GM23248 (cell line): ENCODE results near the gene OR2A14. TPM values are rescaled to one million over a fixed set of nuclear protein-coding genes. Genes with fewer than 3 reads are reported as not detected.
"Not testable (repeated sequence)": the region's sequence is repeated elsewhere in the genome, so short reads cannot be mapped to it uniquely, and the experiment has no call there.

Experiments used
- DNase-seq: peaks from one replicate; pipeline ENCODE4 v3.0.0-alpha.2; 2015
- H2AFZ ChIP-seq: fragments of 200-600 bp; sonication (generic); 2 replicates; pipeline ENCODE4 v1.6.1; 2016; ENCODE audit warnings: antibody characterized with exemption
- H3F3A ChIP-seq: fragments of 200-600 bp; sonication (generic); 2 replicates; pipeline ENCODE4 v1.6.1; 2016; ENCODE audit warnings: mild to moderate bottlenecking, antibody characterized with exemption, mixed run types; ENCODE audit not compliant: insufficient read depth
- H3K27ac ChIP-seq: fragments of 200-600 bp; sonication (generic); 2 replicates; pipeline ENCODE4 v1.5.1; 2016; ENCODE audit warnings: mild to moderate bottlenecking
- H3K27me3 ChIP-seq: fragments of 200-600 bp; sonication (generic); replicated peaks from 2 replicates; pipeline ENCODE4 v1.6.1; 2016; ENCODE audit warnings: mild to moderate bottlenecking; ENCODE audit not compliant: insufficient read depth
- H3K36me3 ChIP-seq: fragments of 200-600 bp; sonication (generic); 2 replicates; pipeline ENCODE4 v1.6.1; 2016; ENCODE audit warnings: low read depth, mild to moderate bottlenecking
- H3K4me1 ChIP-seq: fragments of 200-600 bp; sonication (generic); 2 replicates; pipeline ENCODE4 v1.6.1; 2016; ENCODE audit warnings: mild to moderate bottlenecking; ENCODE audit not compliant: insufficient read depth
- H3K4me2 ChIP-seq: fragments of 200-600 bp; sonication (generic); one replicate; pipeline ENCODE4 v1.6.1; 2016; ENCODE audit warnings: mild to moderate bottlenecking; ENCODE audit not compliant: unreplicated experiment
- H3K4me3 ChIP-seq: fragments of 200-600 bp; sonication (generic); 2 replicates; pipeline ENCODE4 v1.5.1; 2016; ENCODE audit warnings: mild to moderate bottlenecking
- H3K79me2 ChIP-seq: fragments of 200-600 bp; sonication (generic); 2 replicates; pipeline ENCODE4 v1.6.1; 2016; ENCODE audit warnings: mild to moderate bottlenecking; ENCODE audit not compliant: insufficient read depth
- H3K9ac ChIP-seq: fragments of 200-600 bp; sonication (generic); 2 replicates; pipeline ENCODE4 v1.6.1; 2016; ENCODE audit warnings: mild to moderate bottlenecking
- H3K9me2 ChIP-seq: fragments of 200-600 bp; sonication (generic); 2 replicates; pipeline ENCODE4 v1.6.1; 2016; ENCODE audit warnings: mixed run types, mild to moderate bottlenecking, moderate library complexity; ENCODE audit not compliant: insufficient read depth
- H3K9me3 ChIP-seq: fragments of 200-600 bp; sonication (generic); one replicate; pipeline ENCODE4 v1.6.1; 2017; ENCODE audit warnings: low read depth
- H4K20me1 ChIP-seq: fragments of 200-600 bp; sonication (generic); 2 replicates; pipeline ENCODE4 v1.6.0; 2016; ENCODE audit not compliant: insufficient read depth
- EZH2 ChIP-seq: fragments of 200-600 bp; sonication (generic); IDR thresholded peaks from 2 replicates; pipeline ENCODE4 v1.6.1; 2018; ENCODE audit warnings: antibody characterized with exemption, mild to moderate bottlenecking; ENCODE audit not compliant: insufficient read depth, poor library complexity, severe bottlenecking
- EZH2phosphoT487 ChIP-seq: fragments of 200-600 bp; sonication (generic); IDR thresholded peaks from 2 replicates; pipeline ENCODE4 v1.6.1; 2018; ENCODE audit warnings: antibody characterized with exemption, moderate library complexity, mild to moderate bottlenecking, low read depth; ENCODE audit not compliant: insufficient read depth
- WGBS, 2 experiments: methylation state at CpG; one replicate each; pipeline ENCODE4 v1.1.6; 2015 to 2017; ENCODE audit warnings: low lambda C conversion rate in 2 of 2, low coverage in 1 of 2; ENCODE audit errors: missing lambda C conversion rate in 2 of 2; 5-methylcytosine and 5-hydroxymethylcytosine counted together
- in situ Hi-C: fragments of 300-500 bp; cut with MboI; formaldehyde crosslinking; loops from 2 replicates; pipeline ENCODE4 v1.15.0; 2020
- polyA plus RNA-seq: library from polyadenylated mRNA; unstranded; fragments of >200 nt; fragmentation: Nextera tagmentation; extraction: Ambion mirVana; gene quantifications from 2 replicates; pipeline ENCODE4 v1.2.1, GENCODE V29; 2016
- total RNA-seq: library from RNA; depleted of rRNA; stranded (reverse); fragments of >200 nt; shearing (Covaris generic); gene quantifications from 2 replicates; pipeline ENCODE4 v1.2.3, GENCODE V29; 2014

Gene OR2A14
- total and polyA plus RNA-seq, 2 experiments from 2014 or later, result not detected

GRCh38 chr7:144127714-144128334 is 4.8 kb downstream of the OR2A14 start:
- DNase-seq, result peak; percentile 83
- WGBS, 2 experiments, result 7 to 8% methylated on average over 6 of the region's 6 CpGs

GRCh38 chr7:144129601-144130000 is 6.6 kb downstream of the OR2A14 start:
- H3K27me3 ChIP-seq, H3K4me3 ChIP-seq, H3K9ac ChIP-seq, H3K9me3 ChIP-seq, H3K9me2 ChIP-seq, H2AFZ ChIP-seq, DNase-seq, in situ Hi-C loops, H3K27ac ChIP-seq, H3F3A ChIP-seq, H3K79me2 ChIP-seq, H3K4me1 ChIP-seq, H3K36me3 ChIP-seq, H3K4me2 ChIP-seq, H4K20me1 ChIP-seq: not testable (repeated sequence)
- WGBS, 2 experiments, result 64% methylated on average over 9 of the region's 9 CpGs

More at GRCh38 chr7:144127714-144128334, 4.8 kb downstream of the OR2A14 start:
- in situ Hi-C loops, result no loop called here
- Histone ChIP-seq H3K27ac (no peak overlapping the region), H3K4me1 (no peaks in the 10 kb centered on the region), H3K27me3 (no peaks in the 10 kb centered on the region), H2AFZ (no peak overlapping the region), H3K79me2 (no peaks in the 10 kb centered on the region), H3K4me2 (no peak overlapping the region), H3K9me3 (no peaks in the 10 kb centered on the region), H3F3A (no peaks in the 10 kb centered on the region), H3K9me2 (no peaks in the 10 kb centered on the region), H4K20me1 (no peaks in the 10 kb centered on the region), H3K9ac (no peak overlapping the region), H3K36me3 (no peaks in the 10 kb centered on the region), H3K4me3 (no peak overlapping the region)
- TF ChIP-seq EZH2phosphoT487, result no peak
- no peak for TF ChIP-seq EZH2

GRCh38 chr7:144130730-144131129 is 7.8 kb downstream of the OR2A14 start:
- H3K9me3 ChIP-seq, result no peaks in the 10 kb centered on the region
- H3K36me3 ChIP-seq, result no peaks in the 10 kb centered on the region
- H2AFZ ChIP-seq, result no peak overlapping the region
- no peak for DNase-seq
- H3K9ac ChIP-seq, result no peak overlapping the region
- H3K27me3 ChIP-seq, result no peaks in the 10 kb centered on the region
- H3K4me2 ChIP-seq, result no peak overlapping the region
- no peaks in the 10 kb centered on the region for H3K79me2 ChIP-seq
- WGBS, 2 experiments, result 63 to 68% methylated on average over 2 of the region's 2 CpGs
- H3K4me3 ChIP-seq, result no peak overlapping the region
- in situ Hi-C loops, result no loop called here
- no peaks in the 10 kb centered on the region for H3F3A ChIP-seq
- no peaks in the 10 kb centered on the region for H4K20me1 ChIP-seq
- no peaks in the 10 kb centered on the region for H3K9me2 ChIP-seq
- TF ChIP-seq EZH2phosphoT487, result no peak
- TF ChIP-seq EZH2, result no peak
- H3K27ac ChIP-seq, result no peak overlapping the region
- H3K4me1 ChIP-seq, result no peaks in the 10 kb centered on the region

- Histone ChIP-seq H3K4me3 (no peak overlapping the region), H3K36me3 (no peaks in the 10 kb centered on the region), H4K20me1 (no peaks in the 10 kb centered on the region), H2AFZ (no peak overlapping the region), H3K79me2 (no peaks in the 10 kb centered on the region), H3F3A (no peaks in the 10 kb centered on the region), H3K9me3 (no peaks in the 10 kb centered on the region), H3K4me1 (no peaks in the 10 kb centered on the region), H3K9me2 (no peaks in the 10 kb centered on the region), H3K27ac (no peak overlapping the region), H3K4me2 (no peak overlapping the region), H3K27me3 (no peaks in the 10 kb centered on the region), H3K9ac (no peak overlapping the region)
- in situ Hi-C loops, result no loop called here
- TF ChIP-seq EZH2phosphoT487, result no peak
- TF ChIP-seq EZH2, result no peak
- WGBS, 2 experiments, result 22% methylated on average over 3 of the region's 3 CpGs
- no peak for DNase-seq
Observed at GRCh38 chr7:144132262-144132661, 9.3 kb downstream of the OR2A14 start.

GRCh38 chr7:144133307-144133706 is 10.3 kb downstream of the OR2A14 start:
- no peak for DNase-seq
- Histone ChIP-seq H3K4me2 (no peak overlapping the region), H4K20me1 (no peaks in the 10 kb centered on the region), H3K9me3 (no peaks in the 10 kb centered on the region), H3K79me2 (no peaks in the 10 kb centered on the region), H3K4me1 (no peaks in the 10 kb centered on the region), H3K9ac (no peak overlapping the region), H2AFZ (no peak overlapping the region), H3K27ac (no peak overlapping the region), H3K27me3 (no peaks in the 10 kb centered on the region), H3F3A (no peaks in the 10 kb centered on the region), H3K9me2 (no peaks in the 10 kb centered on the region), H3K4me3 (no peak overlapping the region), H3K36me3 (no peaks in the 10 kb centered on the region)
- in situ Hi-C loops, result no loop called here
- 74 to 77% methylated on average over 6 of the region's 6 CpGs for WGBS, 2 experiments
- no peak for TF ChIP-seq EZH2phosphoT487
- TF ChIP-seq EZH2, result no peak
